ENCODE measurements around the gene FAM114A2.

Gene FAM114A2

GRCh38 chr5:153983885-153984284 lies 54.8 kb downstream of the FAM114A2 start:
- TF ChIP-seq CTCF (conservative IDR thresholded peaks at IDR 0.05) = no peak
- H3K27ac ChIP-seq = no peak overlapping the region

- no peak for TF ChIP-seq CTCF (conservative IDR thresholded peaks at IDR 0.05)
- H3K27ac ChIP-seq = no peak overlapping the region
These were observed 56.7 kb downstream of the FAM114A2 start for GRCh38 chr5:153981905-153982605.

- no peak overlapping the region for H3K27ac ChIP-seq
- TF ChIP-seq CTCF (conservative IDR thresholded peaks at IDR 0.05) = no peak
These were observed 59.5 kb downstream of the FAM114A2 start for GRCh38 chr5:153979028-153979783.

GRCh38 chr5:153974813-153975163 lies 63.9 kb downstream of the FAM114A2 start:
- TF ChIP-seq CTCF (conservative IDR thresholded peaks at IDR 0.05) = no peak
- H3K27ac ChIP-seq = no peak overlapping the region; the same call in 1 of the 2 replicates

- peak; percentile 80 for TF ChIP-seq CTCF (conservative IDR thresholded peaks at IDR 0.05)
These were observed 64.4 kb downstream of the FAM114A2 start for GRCh38 chr5:153974131-153974812.

GRCh38 chr5:153972240-153972639 lies 66.5 kb downstream of the FAM114A2 start:
- no peak overlapping the region for H3K27ac ChIP-seq
- no peak for TF ChIP-seq CTCF (conservative IDR thresholded peaks at IDR 0.05)

More at GRCh38 chr5:153974131-153974812, 64.4 kb downstream of the FAM114A2 start:
- H3K27ac ChIP-seq = no peak overlapping the region

- TF ChIP-seq CTCF (conservative IDR thresholded peaks at IDR 0.05) = no peak
- H3K27ac ChIP-seq = no peak overlapping the region
These were observed 68.2 kb downstream of the FAM114A2 start for GRCh38 chr5:153970496-153970895.

Data from VCaP (cell line).